GM12864 (cell line): Measurements from ENCODE around the gene CREBRF.
"Not testable (repeated sequence)": the region's sequence is repeated elsewhere in the genome, so short reads cannot be mapped to it uniquely, and the experiment has no call there.

Experiments used
- DNase-seq: peaks from one replicate; pipeline ENCODE4 v3.0.0-alpha.2; 2011; ENCODE audit warnings: low read depth
- H3K4me3 ChIP-seq: 2 replicates; pipeline ENCODE4 v1.5.1; 2011; ENCODE audit warnings: mild to moderate bottlenecking, low read depth, low read length, control low read depth
- CTCF ChIP-seq: IDR thresholded peaks from 2 replicates; pipeline ENCODE4 v1.5.1; 2011; ENCODE audit warnings: low read depth, mild to moderate bottlenecking, moderate library complexity, low read length, control low read depth, inconsistent platforms; ENCODE audit errors: missing control alignments

Gene CREBRF

GRCh38 chr5:173152547-173152946 is 96.4 kb downstream of the CREBRF start:
- no peak for TF ChIP-seq CTCF
- H3K4me3 ChIP-seq, result no peak overlapping the region

DNA sequence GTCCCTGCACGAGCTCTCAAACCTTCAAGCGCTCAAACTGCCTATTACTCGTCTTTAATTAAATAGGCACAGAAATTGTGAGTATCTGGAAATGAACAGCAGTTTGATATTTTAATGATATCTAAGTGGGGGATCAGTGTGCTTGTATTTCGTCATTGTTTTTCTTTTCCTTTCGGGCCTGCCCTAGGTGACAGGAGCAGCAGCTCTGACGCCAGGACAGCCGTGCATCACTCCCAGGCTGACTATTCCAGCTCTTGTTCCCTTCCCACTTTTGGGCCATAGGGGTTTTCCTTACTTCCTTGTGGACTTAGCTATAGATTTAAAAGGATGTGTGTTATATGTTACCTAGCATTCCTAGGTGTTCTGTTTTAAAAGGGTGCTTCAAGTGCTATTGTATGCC is 97.7 kb downstream of the CREBRF start:
- no peak for DNase-seq
- H3K4me3 ChIP-seq, result no peak overlapping the region
- TF ChIP-seq CTCF, result no peak

More at GRCh38 chr5:173152547-173152946, 96.4 kb downstream of the CREBRF start:
- DNase-seq, result no peak

DNA sequence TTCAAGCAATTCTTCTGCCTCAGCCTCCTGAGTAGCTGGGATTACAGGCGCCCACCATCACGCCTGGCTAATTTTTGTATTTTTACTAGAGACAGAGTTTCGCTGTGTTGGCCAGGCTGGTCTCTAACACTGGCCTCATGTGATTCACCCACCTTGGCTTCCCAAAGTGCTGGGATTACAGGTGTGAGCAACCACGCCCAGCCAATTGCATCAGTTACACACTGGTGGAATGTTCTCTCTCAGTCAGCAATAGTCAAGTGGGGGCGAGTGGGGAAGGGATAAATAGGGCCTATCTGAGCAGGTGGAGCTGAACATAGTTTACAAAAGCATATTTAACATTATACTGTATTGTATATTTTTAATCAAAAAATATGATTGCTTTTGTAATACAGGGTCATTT is 98.5 kb downstream of the CREBRF start:
- H3K4me3 ChIP-seq, DNase-seq: not testable (repeated sequence)

DNA sequence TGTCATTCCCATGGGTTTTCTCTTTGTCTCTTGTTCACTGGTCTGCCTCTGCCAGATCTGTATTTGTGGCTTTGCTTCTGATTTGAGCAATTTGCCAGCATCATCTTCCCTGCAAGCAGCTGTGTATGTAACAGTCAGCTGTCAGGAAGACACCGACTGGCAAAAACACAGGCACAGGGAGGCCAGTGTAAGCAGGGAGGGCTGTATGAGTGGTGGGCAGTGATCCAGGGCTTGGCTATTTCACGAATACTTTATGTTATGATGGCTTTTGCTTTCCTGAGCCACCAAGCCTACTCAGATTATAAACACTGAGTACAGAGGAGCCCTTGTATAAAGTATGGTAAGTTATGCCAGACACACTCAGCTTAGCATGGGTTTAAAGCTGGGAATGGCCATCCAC is 99.8 kb downstream of the CREBRF start:
- DNase-seq, result no peak
- H3K4me3 ChIP-seq, result no peak overlapping the region
- no peak for TF ChIP-seq CTCF

DNA sequence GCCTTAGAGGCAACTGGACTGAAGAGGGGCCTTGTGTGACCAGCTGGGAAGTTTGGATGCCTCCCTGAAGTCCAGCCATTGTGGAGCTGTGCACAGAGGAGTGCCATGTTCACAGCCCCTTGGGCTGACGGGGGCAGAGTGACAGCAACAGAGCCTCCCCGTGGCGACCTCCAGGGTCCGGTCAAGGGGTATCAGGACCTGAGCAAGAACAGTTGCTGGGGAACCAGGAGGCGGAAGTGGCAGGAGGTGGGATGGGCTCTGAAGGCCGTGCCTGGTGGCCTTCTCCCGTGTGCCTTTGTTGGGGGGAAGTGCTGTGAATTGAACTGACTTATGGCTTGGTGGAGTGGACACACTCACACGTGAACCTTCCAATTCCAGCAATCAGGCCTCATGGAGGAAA is 102.2 kb downstream of the CREBRF start:
- H3K4me3 ChIP-seq, result no peak overlapping the region
- no peak for TF ChIP-seq CTCF
- no peak for DNase-seq

- no peak for DNase-seq
- TF ChIP-seq CTCF, result no peak
- no peak overlapping the region for H3K4me3 ChIP-seq
Observed at GRCh38 chr5:173159256-173159655, 103.1 kb downstream of the CREBRF start.

DNA sequence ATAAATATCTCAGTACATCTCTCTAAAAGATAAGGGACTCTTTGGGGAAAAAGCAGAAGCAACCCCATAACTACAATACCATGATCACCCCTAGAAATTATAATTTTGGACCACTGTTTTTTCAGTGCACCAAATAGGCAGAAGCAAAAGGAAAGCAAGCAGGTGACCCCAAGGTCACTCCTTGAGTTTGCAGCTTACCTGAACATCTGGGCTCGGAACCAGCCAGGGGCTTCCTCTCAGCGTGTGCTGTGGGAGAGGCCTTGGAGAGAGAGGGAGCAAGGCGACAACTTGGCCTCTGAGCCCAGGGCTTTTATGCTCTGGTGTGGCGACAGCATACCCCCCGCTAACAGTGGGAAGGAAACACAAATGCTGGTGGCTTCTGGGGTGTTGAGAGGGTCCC is 105.0 kb downstream of the CREBRF start:
- TF ChIP-seq CTCF, result no peak
- no peak for DNase-seq
- H3K4me3 ChIP-seq, result no peak overlapping the region

- TF ChIP-seq CTCF, result no peak
- H3K4me3 ChIP-seq, result no peak overlapping the region
- no peak for DNase-seq
Observed at GRCh38 chr5:173163219-173163618, 107.1 kb downstream of the CREBRF start.
